Ramos (cell line): ENCODE measurements around the gene TRAPPC13.
"Not testable (repeated sequence)": the region's sequence is repeated elsewhere in the genome, so short reads cannot be mapped to it uniquely, and the experiment has no call there.

Source experiments
- in situ Hi-C: fragments of 300-500 bp; cut with MboI; formaldehyde crosslinking; loops from one replicate; pipeline ENCODE4 v1.14.3; 2022; ENCODE audit warnings: low sequenced_read_pairs; ENCODE audit not compliant: unreplicated experiment

TRAPPC13 gene

DNA sequence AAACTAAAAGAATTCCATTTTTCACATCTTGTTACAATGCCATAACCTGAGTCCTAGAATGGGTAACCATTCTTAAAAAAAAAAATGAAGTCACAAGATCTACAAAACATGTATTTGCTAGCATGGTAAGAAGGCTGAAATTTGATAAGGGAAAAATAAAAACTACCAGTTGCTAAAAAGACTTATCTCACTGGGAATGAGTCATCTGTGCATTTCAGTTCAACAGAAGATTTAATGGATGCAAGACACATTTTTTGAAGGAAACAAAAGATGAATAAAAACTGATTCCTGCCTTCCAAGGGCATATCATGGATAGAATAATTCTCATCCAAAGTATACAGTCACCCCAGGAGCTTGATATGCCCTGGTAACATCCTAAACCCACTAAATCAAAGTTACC lies 49.9 kb downstream of the TRAPPC13 start:
- in situ Hi-C loops: no loop called here

GRCh38 chr5:65676056-65676455 lies 51.2 kb downstream of the TRAPPC13 start:
- in situ Hi-C loops: not testable (repeated sequence)

GRCh38 chr5:65682148-65682547 lies 57.3 kb downstream of the TRAPPC13 start:
- in situ Hi-C loops: no loop called here

- in situ Hi-C loops: no loop called here
These were observed 68.3 kb downstream of the TRAPPC13 start for GRCh38 chr5:65693121-65693520.

DNA sequence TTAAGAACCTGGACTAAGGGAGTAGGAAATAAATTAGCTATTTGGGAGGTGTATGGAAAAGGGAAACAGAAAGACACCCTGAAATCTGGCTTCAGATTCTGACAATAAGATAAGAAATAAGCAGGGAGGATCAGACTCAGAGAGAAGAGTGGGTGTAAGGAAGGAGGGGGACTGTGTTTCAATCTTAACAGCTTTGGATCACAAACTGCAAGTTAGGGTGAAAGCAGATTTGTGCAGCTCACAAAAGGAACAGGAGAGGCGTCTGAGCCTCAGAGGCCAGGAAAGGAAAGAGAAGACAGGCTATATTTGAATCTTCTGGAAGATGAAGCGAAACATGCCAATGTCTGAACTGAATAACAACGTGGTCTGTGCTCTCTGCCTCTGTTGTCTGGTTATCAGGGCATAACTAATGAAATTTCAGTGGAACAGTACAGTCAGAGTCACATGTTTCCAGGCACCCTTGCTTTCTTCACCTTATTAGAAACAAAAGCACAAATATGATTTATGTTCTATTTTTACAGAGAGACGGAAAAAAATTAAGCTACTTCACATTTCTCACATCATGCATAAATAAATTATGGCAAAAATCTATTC lies 70.4 kb downstream of the TRAPPC13 start:
- in situ Hi-C loops: no loop called here

DNA sequence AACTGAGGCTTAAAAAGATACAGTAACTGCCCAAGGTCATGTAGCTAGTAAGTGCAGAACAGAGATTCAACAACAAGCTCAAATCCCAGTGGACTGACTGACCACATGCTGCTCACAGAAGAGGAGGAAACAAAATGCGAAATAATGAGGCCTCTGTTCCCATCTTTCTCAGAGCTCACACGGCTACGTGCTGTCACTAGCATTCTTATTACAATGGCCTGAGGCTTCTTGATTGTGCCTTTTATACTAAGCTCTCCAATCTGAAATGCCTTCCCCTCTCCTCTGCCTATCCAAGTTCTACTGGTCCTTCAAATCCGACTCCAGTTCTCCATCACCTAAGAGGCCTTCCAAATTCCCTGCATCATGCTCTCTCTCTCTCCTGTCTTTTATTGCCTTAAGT lies 71.1 kb downstream of the TRAPPC13 start:
- in situ Hi-C loops: no loop called here

DNA sequence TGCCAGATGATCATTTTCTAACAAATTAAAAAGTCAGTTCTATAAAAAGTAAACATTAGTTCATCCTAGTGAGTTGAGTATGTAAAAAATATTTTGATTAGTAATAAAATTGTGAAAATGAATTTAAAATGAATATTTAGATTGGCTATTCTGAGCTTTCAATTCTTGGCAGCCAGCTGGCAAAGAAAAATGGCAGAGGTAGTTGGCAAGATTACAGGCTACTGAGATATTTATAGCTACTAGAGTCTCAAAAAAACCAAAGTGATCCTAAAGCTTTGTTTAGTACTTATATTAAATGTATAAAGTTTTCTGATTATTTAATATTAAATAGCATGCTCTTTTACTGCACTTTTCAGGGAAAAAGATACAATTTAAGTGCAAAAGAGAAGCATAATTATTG lies 72.1 kb downstream of the TRAPPC13 start:
- in situ Hi-C loops: no loop called here

DNA sequence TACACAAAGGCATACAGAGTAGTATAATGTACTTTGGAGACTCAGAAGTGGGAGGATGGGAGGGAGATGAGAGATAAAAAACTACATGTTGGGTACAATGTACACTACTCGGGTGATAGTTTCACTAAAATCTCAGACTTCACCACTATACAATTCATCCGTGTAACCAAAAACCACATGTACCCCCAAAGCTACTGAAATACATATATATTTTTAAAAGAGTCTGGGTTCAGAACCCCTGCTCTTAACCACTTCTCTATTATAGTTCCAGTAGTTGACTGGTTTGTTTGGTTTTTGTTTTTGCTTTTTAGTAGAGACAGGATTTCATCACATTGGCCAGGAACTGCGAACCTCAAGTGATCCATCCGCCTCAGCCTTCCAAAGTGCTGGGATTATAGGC lies 74.5 kb downstream of the TRAPPC13 start:
- in situ Hi-C loops: no loop called here

DNA sequence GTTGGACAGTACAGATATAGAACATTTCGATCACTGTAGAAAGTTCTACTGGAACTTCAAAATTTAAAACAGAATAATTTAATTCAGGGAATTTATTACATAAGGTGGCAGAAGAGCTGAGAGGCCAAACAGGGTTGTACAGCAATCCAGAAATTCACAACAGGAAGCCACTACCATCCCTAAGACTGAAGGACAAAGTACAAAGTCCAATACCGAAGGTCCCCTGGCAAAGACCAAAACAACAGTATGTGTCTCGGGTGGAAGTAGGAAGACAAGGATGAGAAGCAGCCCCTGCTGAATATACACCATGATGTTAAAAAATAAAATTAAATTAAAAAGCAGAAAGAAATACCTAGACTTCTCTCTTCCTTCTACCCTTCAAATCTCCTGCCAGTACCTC lies 77.2 kb downstream of the TRAPPC13 start:
- in situ Hi-C loops: no loop called here

- in situ Hi-C loops: no loop called here
These were observed 79.9 kb downstream of the TRAPPC13 start for GRCh38 chr5:65704621-65705239.

GRCh38 chr5:65707663-65708062 lies 82.8 kb downstream of the TRAPPC13 start:
- in situ Hi-C loops: no loop called here

DNA sequence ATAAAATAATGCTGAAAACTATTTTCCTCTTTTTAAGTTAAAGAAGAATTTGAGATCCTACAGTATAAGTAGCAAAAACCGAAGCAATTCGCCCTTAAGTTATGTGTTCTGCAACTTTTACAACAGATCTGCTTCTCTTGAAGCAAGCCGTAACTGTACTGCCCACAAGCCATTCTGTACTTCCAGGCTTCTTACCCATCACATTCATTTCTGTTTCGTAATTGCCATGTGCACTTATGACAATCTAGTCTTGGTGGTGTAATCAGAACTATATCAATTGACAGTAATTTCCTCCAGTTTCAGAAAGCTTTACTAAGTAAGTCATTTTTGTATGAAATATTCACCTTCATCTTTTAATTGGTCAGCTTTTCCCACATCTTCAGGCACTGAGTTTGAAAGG lies 83.3 kb downstream of the TRAPPC13 start:
- in situ Hi-C loops: no loop called here
